SH-SY5Y (cell line): ENCODE measurements around the gene FAM98C.

ENCODE experiments used
- GATA2 ChIP-seq: IDR thresholded peaks from 2 replicates; pipeline ENCODE4 v1.6.1; 2011; ENCODE audit warnings: mild to moderate bottlenecking, low read depth, low read length
- GATA3 ChIP-seq: IDR thresholded peaks from 2 replicates; pipeline ENCODE4 v1.6.1; 2011; ENCODE audit warnings: low read depth, mild to moderate bottlenecking, low read length, moderate library complexity

FAM98C gene

DNA sequence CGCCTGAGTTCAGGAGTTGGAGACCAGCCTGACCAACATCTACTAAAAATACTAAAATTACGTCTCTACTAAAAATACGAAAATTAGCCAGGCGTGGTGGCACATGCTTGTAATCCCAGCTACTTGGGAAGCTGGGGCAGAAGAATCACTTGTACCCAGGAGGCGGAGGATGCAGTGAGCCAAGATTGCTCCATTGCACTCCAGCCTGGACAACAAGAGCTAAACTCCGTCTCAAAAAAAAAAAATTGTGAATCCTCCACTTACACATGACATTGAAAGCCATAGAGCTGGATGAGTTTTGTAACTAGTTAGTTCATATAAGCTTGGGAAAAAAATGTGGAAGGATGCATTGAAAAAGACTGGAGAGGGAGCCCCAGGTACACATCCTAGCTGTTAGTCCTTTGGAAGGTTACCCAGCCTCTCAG, 29.0 kb upstream of the FAM98C start:
- TF ChIP-seq GATA2 (no peak), GATA3 (no peak)

DNA sequence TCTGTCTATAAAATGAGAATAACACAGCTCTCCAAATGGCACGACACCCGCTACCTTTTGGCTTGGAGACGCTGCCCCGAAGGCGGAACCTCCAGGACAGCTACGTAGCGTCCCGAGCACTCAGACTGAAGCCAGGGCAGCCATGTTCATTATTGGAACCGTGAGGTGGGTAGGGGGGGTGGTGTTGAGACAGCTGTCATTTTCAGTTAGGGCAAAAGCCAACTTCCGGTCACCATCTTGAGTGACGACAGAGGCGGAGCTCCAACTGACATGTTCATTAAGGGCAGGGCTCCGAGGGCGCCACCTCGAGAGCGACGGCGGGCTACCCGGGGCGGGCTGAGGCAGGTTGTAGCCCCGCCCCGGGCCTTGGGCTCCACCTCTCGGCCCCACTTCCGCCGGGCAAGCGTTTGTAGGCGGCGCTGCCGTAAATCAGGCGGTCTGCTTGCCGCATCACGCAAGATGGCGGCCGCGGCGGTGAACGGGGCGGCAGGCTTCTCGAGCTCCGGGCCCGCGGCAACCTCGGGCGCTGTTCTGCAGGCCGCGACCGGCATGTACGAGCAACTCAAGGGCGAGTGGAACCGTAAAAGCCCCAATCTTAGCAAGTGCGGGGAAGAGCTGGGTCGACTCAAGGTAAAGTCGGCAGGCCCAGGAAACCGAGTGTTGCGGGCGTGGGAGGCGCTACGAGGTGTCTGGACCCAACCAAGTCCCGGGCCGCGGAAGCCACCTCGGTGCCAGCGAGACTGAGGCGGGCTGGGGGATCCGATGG, 28.4 kb upstream of the FAM98C start, which contains the start of gene PSMD8:
Gene PSMD8 (plus strand): TSS at position 240 of the 766 bp plus-strand sequence. CDS start 31 bp downstream, at position 271.
- TF ChIP-seq GATA2, result no peak
- no peak for TF ChIP-seq GATA3

DNA sequence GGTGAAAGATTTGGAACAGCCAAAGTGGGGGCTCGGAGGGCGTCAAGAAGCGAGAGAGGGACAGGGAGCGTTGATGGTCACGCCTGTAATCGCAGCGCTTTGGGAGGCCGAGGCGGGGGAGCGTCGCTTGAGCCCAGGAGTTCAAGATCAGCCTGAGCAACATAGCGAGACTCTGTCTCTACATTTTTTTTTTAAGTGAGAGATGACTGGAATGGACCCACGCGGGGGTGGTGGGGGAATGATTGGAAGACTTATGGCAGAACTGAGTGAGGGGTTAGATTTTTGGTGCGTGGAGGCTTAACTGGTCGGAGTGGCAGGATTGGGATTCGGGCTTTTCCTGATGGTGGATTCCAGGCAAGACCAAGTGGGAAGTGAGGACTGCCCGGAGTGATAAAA, 27.8 kb upstream of the FAM98C start:
- no peak for TF ChIP-seq GATA3
- TF ChIP-seq GATA2, result no peak

DNA sequence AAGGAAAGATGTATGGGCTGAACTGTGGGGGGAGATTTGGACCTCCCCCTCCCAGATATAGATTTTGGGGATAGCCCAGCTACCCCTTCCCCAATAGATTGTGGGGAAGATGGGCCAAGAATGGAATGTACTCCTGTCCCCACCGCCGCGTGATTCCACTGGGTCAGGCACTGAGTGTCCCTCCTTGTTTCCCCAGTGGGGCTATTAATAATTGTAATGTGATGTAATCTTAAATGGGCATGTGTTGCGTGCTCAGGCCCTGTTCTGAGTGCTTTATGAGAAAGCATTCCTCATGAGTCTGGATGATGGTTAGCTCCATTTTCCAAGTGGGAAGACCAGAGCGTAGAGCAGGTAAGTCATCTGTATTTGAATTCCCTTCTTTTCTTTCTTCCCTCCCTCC, 27.1 kb upstream of the FAM98C start:
- TF ChIP-seq GATA2 (no peak), GATA3 (no peak)

DNA sequence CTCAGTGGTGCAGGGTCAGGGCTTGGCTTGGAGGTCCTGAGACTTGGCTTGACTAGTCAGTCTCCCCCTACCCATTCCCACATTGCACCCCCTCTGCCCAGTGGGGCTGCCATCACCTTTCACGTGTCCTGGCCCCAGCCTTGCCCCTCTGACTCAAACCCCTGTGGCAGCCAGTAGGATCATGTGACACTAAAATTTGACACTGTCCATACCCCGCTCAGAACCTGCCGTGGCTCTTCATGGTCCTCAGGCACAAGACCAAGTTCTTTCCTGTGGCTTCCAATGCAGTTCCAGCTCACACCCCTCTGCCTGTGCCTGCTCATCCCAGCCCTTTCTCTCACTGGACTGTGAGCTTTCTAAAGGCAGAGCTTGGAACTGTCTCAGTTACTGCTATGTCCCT, 26.3 kb upstream of the FAM98C start:
- TF ChIP-seq GATA3 (no peak), GATA2 (no peak)

DNA sequence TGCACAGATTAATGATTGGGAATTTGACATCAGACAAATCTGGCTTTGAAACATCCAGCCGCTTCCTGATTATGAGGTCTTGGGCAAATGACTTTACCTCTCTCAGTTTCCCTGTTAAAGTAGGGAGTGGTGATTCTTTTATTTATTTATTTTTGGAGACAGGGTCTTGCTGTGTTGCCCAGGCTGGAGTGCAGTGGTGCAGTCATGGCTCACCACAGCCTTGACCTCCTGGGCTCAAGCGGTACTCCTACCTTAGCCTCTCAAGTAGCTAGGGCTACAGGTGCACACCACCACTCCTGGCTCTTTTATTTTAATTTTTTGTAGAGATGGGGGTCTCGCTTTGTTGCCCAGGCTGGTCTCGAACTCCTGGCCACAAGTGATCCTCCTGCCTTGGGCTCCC, 25.8 kb upstream of the FAM98C start:
- no peak for TF ChIP-seq GATA3
- TF ChIP-seq GATA2, result no peak

DNA sequence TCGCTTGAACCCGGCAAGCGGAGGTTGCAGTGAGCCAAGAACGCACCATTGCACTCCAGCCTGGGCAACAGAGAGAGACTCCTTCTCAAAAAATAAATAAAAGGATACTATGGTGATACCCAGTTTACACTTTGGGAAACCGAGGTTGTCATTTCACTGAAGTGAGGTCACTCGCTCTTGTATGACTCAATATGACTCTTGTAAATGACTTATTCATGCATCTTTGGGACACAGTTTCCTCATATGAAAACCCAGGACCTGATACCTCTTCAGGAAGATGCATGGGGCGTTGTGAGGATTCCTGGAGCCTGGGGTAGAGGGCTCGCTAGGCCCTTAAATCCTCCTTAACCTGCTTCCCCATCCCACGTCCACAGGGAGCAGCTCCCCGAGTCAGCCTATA, 24.0 kb upstream of the FAM98C start:
- no peak for TF ChIP-seq GATA2
- TF ChIP-seq GATA3, result no peak

DNA sequence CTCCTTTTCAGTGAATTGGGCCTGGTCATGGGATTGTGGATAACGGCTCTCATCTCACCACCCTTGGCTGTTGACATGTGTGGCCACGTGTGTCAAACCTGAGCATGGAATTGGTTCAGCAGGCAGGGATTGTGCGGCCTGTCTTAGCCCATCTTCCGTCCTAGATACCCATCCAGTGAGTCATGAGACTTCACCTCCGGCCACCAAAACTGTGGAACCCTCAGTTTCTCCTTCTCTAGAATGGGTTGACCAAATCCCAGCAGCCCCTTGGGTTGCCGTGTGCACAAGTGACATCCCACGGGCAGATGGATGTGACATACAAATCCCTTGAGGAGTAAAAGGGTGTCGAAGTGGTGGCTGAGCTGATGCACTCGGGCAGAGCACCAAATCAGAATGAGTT, 21.8 kb upstream of the FAM98C start:
- TF ChIP-seq GATA3, result no peak
- TF ChIP-seq GATA2, result no peak

DNA sequence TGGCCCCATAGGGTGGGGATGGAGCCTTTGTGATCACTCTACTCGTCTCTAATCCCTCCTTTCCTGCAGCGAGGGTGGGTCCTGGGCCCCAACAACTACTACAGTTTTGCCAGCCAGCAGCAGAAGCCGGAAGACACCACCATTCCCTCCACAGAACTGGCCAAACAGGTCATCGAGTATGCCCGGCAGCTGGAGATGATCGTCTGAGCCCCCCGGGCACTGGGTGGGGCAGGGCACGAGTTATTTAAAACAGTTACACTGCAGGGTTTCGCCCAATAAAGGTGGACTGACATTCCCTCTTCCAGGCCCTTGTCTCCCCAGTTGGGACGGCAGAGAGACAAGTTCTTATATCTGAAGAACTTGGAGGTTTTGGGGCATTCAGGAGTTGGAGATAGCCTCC, 19.7 kb upstream of the FAM98C start:
- no peak for TF ChIP-seq GATA3
- TF ChIP-seq GATA2, result no peak

DNA sequence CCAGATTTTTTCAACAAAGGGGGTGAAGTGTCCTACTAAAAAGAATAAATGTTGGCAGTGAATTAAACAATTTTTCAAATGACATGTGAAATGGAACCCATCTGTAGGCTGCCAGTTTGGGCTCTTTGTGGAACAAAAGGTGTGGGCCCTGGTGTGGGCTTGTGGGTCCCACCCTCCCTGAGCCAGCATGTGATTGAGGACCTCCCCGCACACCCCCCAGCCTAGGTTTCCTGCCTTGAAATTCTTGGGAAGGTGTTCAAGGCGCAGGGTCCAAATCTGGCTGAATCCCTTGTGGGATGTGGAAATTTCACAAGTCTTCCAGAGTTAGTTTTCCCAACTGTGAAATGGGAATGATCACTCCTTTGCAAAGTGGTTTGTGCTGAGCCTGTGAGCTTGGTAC, 19.1 kb upstream of the FAM98C start:
- TF ChIP-seq GATA3, result no peak
- no peak for TF ChIP-seq GATA2

DNA sequence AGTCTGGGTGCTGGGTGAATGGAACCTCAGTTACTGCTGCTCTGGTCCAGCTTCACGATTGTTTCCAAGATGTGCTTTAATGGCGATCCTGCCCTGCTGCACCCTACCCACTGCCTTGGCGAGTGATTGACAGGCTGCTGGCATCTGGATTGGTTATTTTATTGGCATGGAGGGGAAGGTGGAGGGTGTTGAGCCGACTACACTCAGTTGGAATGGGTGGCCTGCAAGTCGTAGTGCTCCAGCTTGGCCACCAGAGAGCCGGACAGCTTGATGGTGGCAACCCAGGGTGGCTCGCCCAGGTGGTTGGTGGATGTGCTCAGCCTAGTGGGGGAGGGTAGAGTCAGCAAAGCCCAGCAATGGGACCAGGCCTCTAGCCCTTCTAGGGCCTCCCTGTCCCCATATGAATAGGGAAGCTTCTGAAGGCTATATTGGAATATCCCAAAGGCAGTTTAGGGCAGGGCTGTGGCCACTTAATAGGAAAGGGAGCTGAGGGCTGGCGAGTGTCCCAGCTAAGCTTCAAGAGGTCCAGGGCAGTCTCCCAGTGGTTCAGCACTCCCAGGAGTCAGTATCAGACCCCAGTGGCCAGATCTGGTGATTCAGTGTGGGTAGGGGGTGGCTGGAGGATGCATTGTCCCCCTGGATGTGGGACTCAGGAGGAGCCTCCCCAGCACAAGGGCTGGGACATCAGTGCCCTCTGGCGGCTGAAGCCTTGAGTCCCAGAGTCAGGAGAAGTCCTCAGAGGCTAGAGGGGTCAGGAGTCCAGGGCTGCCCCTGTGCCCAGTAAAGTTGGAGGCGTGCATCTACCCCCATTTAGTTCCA, 18.5 kb upstream of the FAM98C start:
- TF ChIP-seq GATA2 (no peak), GATA3 (no peak)

DNA sequence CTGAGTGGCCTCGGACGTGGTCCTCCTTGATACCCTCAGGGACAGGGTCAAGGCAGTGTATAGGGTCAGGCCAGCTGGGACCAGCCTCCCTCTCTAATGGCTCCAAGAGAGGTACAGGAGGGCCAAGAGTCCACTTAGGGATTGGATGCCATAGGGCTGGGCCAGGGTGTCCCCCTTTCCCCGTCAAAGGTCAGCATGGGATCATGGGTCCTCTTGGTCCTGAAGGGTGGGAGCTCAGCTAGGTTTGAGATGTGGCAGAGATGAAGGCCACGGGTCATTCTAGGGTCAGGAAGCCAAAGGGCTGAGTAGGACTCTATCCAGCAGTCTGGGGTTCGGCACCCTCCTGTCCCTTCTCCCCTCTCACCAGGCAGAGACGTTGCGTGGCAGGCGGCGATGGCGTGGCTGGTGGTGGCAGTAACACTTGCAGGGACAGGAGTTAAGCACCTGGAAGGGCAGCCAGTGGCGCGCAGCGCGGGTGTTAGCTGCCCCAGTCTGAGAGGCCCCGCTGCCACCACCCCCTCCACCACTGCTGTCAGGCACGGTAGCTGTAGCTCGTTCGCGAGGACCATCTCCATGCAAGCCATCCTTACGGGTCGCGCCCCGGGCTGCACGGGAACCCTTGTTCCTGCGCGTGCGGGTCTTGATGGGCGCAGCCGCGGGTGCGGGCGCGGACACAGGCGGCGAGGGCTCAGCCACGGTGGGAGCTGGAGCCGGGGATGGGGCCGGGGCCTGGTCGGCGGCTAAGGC, 17.7 kb upstream of the FAM98C start:
- TF ChIP-seq GATA2 (no peak), GATA3 (no peak)

DNA sequence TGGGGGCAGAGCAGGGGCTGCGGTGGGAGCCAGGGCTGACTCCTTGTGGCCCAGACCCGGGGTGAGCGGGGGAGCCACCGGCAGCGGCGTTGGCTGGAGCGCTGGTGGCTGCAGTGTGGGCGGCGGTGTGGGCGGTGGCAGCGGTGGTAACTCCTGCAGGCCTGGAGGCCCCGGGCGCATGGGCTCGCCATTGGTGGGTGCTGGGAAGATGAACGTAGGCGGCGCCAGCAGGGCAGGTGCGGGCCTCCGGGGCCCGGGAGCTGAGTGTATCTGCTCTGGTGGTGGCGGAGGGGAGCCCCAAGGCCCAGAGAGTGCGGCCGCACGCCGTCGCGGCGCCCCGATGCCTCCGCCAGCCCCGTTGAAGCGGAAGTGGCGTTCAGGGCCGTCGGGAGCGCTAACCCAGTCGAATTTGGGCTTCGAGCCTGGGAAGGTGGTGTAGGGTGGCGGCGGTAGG, 17.1 kb upstream of the FAM98C start:
- no peak for TF ChIP-seq GATA2
- no peak for TF ChIP-seq GATA3
